Progenitor cell of endocrine pancreas (in vitro differentiated cells): ENCODE results near the gene BPIFB3. TPM values are rescaled to one million over a fixed set of nuclear protein-coding genes. Genes with fewer than 3 reads are reported as not detected.

Source experiments
- DNase-seq: peaks from one replicate; pipeline ENCODE4 v3.0.0; 2021; ENCODE audit warnings: low spot score; ENCODE audit not compliant: unreplicated experiment
- H3K27ac Mint-ChIP-seq: 2 replicates; pipeline ENCODE4 v1.8.0; 2021; ENCODE audit warnings: mild to moderate bottlenecking, moderate library complexity, mixed read lengths
- H3K27me3 Mint-ChIP-seq: 2 replicates; pipeline ENCODE4 v1.8.0; 2021; ENCODE audit warnings: mixed read lengths
- H3K36me3 Mint-ChIP-seq: 2 replicates; pipeline ENCODE4 v1.8.0; 2022; ENCODE audit warnings: mixed read lengths; ENCODE audit not compliant: insufficient read depth
- H3K4me1 Mint-ChIP-seq: 2 replicates; pipeline ENCODE4 v1.8.0; 2021; ENCODE audit warnings: low read depth, mixed read lengths
- H3K4me3 Mint-ChIP-seq: 2 replicates; pipeline ENCODE4 v1.8.0; 2021; ENCODE audit warnings: low read depth, mild to moderate bottlenecking, moderate library complexity, mixed read lengths
- H3K9me3 Mint-ChIP-seq: 2 replicates; pipeline ENCODE4 v1.8.0; 2021; ENCODE audit warnings: low read depth, mixed read lengths
- total RNA-seq: library from RNA; stranded (reverse); gene quantifications from 2 replicates; pipeline ENCODE4 v1.2.1, GENCODE V29; 2021
- TF ChIP-seq, protein P1 (sequence below): fragments of 200-600 bp; sonication (generic); IDR thresholded peaks from one replicate; pipeline ENCODE4 v1.5.0; 2021; ENCODE audit warnings: antibody characterized with exemption, mild to moderate bottlenecking; ENCODE audit not compliant: unreplicated experiment

The BPIFB3 gene
- total RNA-seq, 1 donor from 2014 or later, result not detected

- TF ChIP-seq, protein P1, sequence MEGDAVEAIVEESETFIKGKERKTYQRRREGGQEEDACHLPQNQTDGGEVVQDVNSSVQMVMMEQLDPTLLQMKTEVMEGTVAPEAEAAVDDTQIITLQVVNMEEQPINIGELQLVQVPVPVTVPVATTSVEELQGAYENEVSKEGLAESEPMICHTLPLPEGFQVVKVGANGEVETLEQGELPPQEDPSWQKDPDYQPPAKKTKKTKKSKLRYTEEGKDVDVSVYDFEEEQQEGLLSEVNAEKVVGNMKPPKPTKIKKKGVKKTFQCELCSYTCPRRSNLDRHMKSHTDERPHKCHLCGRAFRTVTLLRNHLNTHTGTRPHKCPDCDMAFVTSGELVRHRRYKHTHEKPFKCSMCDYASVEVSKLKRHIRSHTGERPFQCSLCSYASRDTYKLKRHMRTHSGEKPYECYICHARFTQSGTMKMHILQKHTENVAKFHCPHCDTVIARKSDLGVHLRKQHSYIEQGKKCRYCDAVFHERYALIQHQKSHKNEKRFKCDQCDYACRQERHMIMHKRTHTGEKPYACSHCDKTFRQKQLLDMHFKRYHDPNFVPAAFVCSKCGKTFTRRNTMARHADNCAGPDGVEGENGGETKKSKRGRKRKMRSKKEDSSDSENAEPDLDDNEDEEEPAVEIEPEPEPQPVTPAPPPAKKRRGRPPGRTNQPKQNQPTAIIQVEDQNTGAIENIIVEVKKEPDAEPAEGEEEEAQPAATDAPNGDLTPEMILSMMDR, result no peak
- Mint-ChIP-seq H3K4me3 (no peak overlapping the region), H3K27me3 (peaks cover 13% of the 10 kb centered on the region), H3K9me3 (no peaks in the 10 kb centered on the region), H3K27ac (no peak overlapping the region), H3K36me3 (no peaks in the 10 kb centered on the region), H3K4me1 (no peaks in the 10 kb centered on the region)
- no peak for DNase-seq
Measured at GRCh38 chr20:33030569-33030968, 23.1 kb upstream of the BPIFB3 start.

GRCh38 chr20:33031531-33031930, 22.2 kb upstream of the BPIFB3 start, which contains the start of gene BPIFB6:
TSS of gene BPIFB6 (plus strand) at chr20:33031648. CDS start at chr20:33031648, 0 bp downstream.
- no peak for DNase-seq
- Mint-ChIP-seq H3K4me1 (no peaks in the 10 kb centered on the region), H3K36me3 (no peaks in the 10 kb centered on the region), H3K4me3 (no peak within 1 kb of the TSS), H3K27ac (no peak within 1 kb of the TSS), H3K27me3 (peaks cover 13% of the 10 kb centered on the region), H3K9me3 (no peaks in the 10 kb centered on the region)
- TF ChIP-seq, protein P1, result no peak

GRCh38 chr20:33032555-33032954, 21.1 kb upstream of the BPIFB3 start:
- Mint-ChIP-seq H3K36me3 (no peaks in the 10 kb centered on the region), H3K9me3 (no peaks in the 10 kb centered on the region), H3K27ac (peak overlapping the region; percentile 30), H3K4me3 (no peak overlapping the region), H3K4me1 (no peaks in the 10 kb centered on the region), H3K27me3 (peaks cover 14% of the 10 kb centered on the region)
- DNase-seq, result no peak
- TF ChIP-seq, protein P1, result no peak

DNA sequence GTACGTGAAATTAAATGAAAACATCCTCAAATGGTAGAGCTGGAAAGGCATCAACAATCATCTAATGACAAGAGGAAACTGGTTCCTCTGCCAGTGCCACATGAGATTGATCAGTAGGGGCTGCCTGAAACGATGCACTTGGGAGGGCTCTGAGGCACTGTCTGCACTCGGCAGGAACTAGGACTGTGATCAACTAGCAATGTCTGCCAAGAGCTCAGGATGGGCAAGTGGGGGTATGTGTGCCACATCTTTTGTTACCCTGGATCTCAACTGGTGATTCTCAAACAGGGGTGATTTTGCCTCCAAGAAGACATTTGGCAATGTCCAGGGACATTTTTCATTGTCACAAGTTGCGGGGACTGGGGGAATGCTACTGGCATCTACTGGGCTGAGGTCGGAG, 20.3 kb upstream of the BPIFB3 start:
- Mint-ChIP-seq H3K36me3 (no peaks in the 10 kb centered on the region), H3K27ac (no peak overlapping the region), H3K4me1 (no peaks in the 10 kb centered on the region), H3K4me3 (no peak overlapping the region), H3K9me3 (no peaks in the 10 kb centered on the region), H3K27me3 (peaks cover 22% of the 10 kb centered on the region)
- DNase-seq, result no peak
- TF ChIP-seq, protein P1, result no peak

DNA sequence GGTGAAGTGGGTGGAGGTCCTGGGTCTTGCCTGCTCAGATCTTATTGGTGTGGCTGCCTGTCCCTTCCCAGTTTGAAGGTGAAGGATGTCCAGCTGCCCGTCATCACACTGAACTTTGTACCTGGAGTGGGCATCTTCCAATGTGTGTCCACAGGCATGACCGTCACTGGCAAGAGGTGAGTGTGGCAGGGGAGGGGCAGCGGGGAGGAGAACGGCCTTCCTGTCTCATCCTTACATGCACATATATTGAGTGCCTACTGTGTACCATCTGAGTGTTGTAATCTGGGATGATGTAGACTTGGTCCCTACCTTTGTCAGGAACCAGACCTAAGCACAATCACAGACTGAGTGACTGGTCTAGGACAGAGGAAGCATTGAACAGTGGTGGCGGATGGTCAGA, 19.6 kb upstream of the BPIFB3 start:
- TF ChIP-seq, protein P1, result no peak
- DNase-seq, result no peak
- Mint-ChIP-seq H3K27ac (no peak overlapping the region), H3K27me3 (peaks cover 29% of the 10 kb centered on the region), H3K4me3 (no peak overlapping the region), H3K36me3 (no peaks in the 10 kb centered on the region), H3K9me3 (no peaks in the 10 kb centered on the region), H3K4me1 (no peaks in the 10 kb centered on the region)
